ENCODE results near the gene PSMD12.

The PSMD12 gene

DNA sequence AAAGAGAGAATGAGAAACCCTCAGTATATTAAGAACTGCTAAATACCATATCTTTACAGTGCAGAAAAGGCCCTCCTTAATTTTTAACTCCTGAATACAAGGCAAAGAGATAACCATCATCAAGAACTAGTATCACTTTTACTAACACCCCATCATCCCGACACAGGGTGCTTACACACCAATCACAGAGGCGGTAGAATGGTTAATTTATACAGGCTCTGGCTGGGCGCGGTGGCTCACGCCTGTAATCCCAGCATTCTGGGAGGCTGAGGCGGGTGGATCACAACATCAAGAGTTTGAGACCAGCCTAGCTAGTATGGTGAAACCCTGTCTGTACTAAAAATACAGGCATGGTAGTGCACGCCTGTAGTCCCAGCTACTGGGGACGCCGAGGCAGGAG is 4.2 kb downstream of the PSMD12 start:
- H3K36me3 ChIP-seq (ENCODE audit: control insufficient read depth, insufficient read depth, low read length) = no peaks in the 10 kb centered on the region
- WGBS (ENCODE audit: extremely low coverage, insufficient coverage, low lambda C conversion rate) = no CpG with 5 or more reads among the region's 9 CpGs
- no peak overlapping the region for H2AK5ac ChIP-seq (ENCODE audit: low read length)

DNA sequence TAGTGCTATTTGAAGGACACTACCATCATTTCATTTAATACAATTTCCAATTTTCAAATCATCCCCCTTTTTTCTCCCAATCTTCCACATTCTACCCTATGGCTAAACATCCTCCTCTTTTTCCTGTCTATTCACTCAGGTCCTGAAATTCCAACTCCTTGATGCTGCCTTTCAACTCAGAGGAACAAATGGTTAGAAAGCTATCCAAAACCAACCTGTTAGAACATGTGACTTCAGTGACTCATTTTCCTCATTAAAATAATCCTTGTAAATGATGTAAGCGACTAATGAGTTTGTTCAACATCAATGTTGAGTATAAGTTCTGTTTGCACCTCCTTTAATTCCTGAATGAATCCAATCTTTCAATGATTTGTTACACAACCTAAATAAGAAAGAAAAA is 5.5 kb downstream of the PSMD12 start:
- Histone ChIP-seq H2BK120ac (ENCODE audit: low read depth, low read length) (no peak overlapping the region), H4K5ac (ENCODE audit: low read length) (no peak overlapping the region), H4K8ac (ENCODE audit: low read depth, low read length) (no peak overlapping the region), H3K27ac (ENCODE audit: low read depth, low read length) (no peak overlapping the region), H2BK5ac (ENCODE audit: low read length) (no peak overlapping the region), H3K18ac (ENCODE audit: low read length) (no peak overlapping the region), H3K4me2 (ENCODE audit: low read length) (no peak overlapping the region), H3K4me1 (ENCODE audit: control insufficient read depth, low read depth, low read length) (no peaks in the 10 kb centered on the region), H3K79me1 (ENCODE audit: low read length) (peaks cover 7% of the 10 kb centered on the region), H2BK15ac (replicated peaks; ENCODE audit: low read depth) (no peak overlapping the region), H3K23ac (ENCODE audit: low read length) (no peak overlapping the region), H2AK5ac (ENCODE audit: low read length) (no peak overlapping the region), H3K36me3 (ENCODE audit: control insufficient read depth, insufficient read depth, low read length) (no peaks in the 10 kb centered on the region), H3K4me3 (ENCODE audit: low read length) (no peak overlapping the region), H3K27me3 (ENCODE audit: insufficient read depth, low read length, poor library complexity) (no peaks in the 10 kb centered on the region), H3K56ac (ENCODE audit: low read length) (no peak overlapping the region), H3K9ac (ENCODE audit: low read length) (no peak overlapping the region), H3K79me2 (ENCODE audit: control insufficient read depth, insufficient read depth, low read length) (peaks cover 62% of the 10 kb centered on the region), H3K4ac (ENCODE audit: low read depth, low read length) (no peak overlapping the region)
- no CpG with 5 or more reads among the region's 1 CpG for WGBS (ENCODE audit: extremely low coverage, insufficient coverage, low lambda C conversion rate)
- peak; percentile 16 for DNase-seq

More for the DNA sequence above, 4.2 kb downstream of the PSMD12 start:
- H3K18ac ChIP-seq (ENCODE audit: low read length) = no peak overlapping the region
- H3K79me2 ChIP-seq (ENCODE audit: control insufficient read depth, insufficient read depth, low read length) = peaks cover 67% of the 10 kb centered on the region
- H3K27me3 ChIP-seq (ENCODE audit: insufficient read depth, low read length, poor library complexity) = no peaks in the 10 kb centered on the region
- H3K4me3 ChIP-seq (ENCODE audit: low read length) = no peak overlapping the region
- no peak overlapping the region for H3K23ac ChIP-seq (ENCODE audit: low read length)
- H3K27ac ChIP-seq (ENCODE audit: low read depth, low read length) = no peak overlapping the region
- H4K5ac ChIP-seq (ENCODE audit: low read length) = no peak overlapping the region
- no peak overlapping the region for H2BK120ac ChIP-seq (ENCODE audit: low read depth, low read length)
- H3K56ac ChIP-seq (ENCODE audit: low read length) = no peak overlapping the region
- no peak overlapping the region for H3K9ac ChIP-seq (ENCODE audit: low read length)
- H3K4me2 ChIP-seq (ENCODE audit: low read length) = no peak overlapping the region
- H2BK5ac ChIP-seq (ENCODE audit: low read length) = no peak overlapping the region
- no peaks in the 10 kb centered on the region for H3K4me1 ChIP-seq (ENCODE audit: control insufficient read depth, low read depth, low read length)
- no peak for DNase-seq
- no peak overlapping the region for H4K8ac ChIP-seq (ENCODE audit: low read depth, low read length)
- no peak overlapping the region for H3K4ac ChIP-seq (ENCODE audit: low read depth, low read length)
- no peak overlapping the region for H2BK15ac ChIP-seq (replicated peaks; ENCODE audit: low read depth)
- peaks cover 7% of the 10 kb centered on the region for H3K79me1 ChIP-seq (ENCODE audit: low read length)

DNA sequence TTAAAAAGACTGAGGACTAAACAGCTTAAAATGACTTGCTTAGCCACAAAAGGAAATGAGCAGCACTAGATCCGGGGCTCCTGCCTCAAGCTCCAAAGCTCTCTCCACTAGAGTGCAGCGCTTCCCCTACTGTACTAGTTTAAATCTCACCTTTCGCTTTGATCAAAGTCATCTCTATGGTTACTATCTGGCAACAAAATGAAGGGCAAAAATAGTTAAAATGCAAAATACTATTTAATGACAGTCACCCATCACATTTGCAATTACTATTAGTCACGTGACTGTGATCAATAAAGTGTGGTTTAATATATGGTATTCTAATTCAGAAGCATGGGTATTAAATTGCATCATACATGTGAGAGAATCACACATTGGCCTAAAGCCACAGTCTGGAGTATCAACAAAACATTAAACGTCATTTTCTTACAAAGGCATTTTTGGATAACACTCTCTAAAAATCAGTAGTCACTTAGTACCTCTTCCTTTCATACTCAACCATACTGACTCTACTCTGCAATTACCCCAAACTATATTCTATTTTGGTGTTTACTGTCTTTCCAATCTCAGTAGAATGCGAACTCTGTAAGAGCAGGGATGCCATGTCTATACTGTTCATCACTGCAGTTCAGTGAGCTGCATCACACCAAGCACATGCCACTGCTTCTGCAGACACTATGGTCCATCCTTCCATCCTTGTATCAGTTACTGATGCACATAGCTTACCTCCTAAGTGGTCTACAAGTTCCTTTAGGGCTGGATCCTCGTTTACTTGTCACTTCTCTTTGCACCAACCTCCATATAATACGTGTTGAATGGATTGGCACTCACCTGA is 6.2 kb downstream of the PSMD12 start:
- WGBS (ENCODE audit: extremely low coverage, insufficient coverage, low lambda C conversion rate) = no CpG with 5 or more reads among the region's 8 CpGs
- H2BK120ac ChIP-seq (ENCODE audit: low read depth, low read length) = no peak overlapping the region
- H3K4me3 ChIP-seq (ENCODE audit: low read length) = no peak overlapping the region
- H3K4me1 ChIP-seq (ENCODE audit: control insufficient read depth, low read depth, low read length) = no peaks in the 10 kb centered on the region
- H4K5ac ChIP-seq (ENCODE audit: low read length) = no peak overlapping the region
- peaks cover 55% of the 10 kb centered on the region for H3K79me2 ChIP-seq (ENCODE audit: control insufficient read depth, insufficient read depth, low read length)
- no peak overlapping the region for H3K4me2 ChIP-seq (ENCODE audit: low read length)
- no peak overlapping the region for H3K4ac ChIP-seq (ENCODE audit: low read depth, low read length)
- no peak overlapping the region for H2BK15ac ChIP-seq (replicated peaks; ENCODE audit: low read depth)
- H2AK5ac ChIP-seq (ENCODE audit: low read length) = no peak overlapping the region
- H4K8ac ChIP-seq (ENCODE audit: low read depth, low read length) = no peak overlapping the region
- H3K36me3 ChIP-seq (ENCODE audit: control insufficient read depth, insufficient read depth, low read length) = no peaks in the 10 kb centered on the region
- no peak overlapping the region for H2BK5ac ChIP-seq (ENCODE audit: low read length)
- DNase-seq = peak; percentile 76
- H3K56ac ChIP-seq (ENCODE audit: low read length) = no peak overlapping the region
- H3K79me1 ChIP-seq (ENCODE audit: low read length) = peaks cover 7% of the 10 kb centered on the region
- no peak overlapping the region for H3K18ac ChIP-seq (ENCODE audit: low read length)
- no peak overlapping the region for H3K27ac ChIP-seq (ENCODE audit: low read depth, low read length)
- H3K27me3 ChIP-seq (ENCODE audit: insufficient read depth, low read length, poor library complexity) = no peaks in the 10 kb centered on the region
- H3K9ac ChIP-seq (ENCODE audit: low read length) = no peak overlapping the region
- H3K23ac ChIP-seq (ENCODE audit: low read length) = no peak overlapping the region

GRCh38 chr17:67358612-67359011 is 7.8 kb downstream of the PSMD12 start:
- H3K4me3 ChIP-seq (ENCODE audit: low read length) = no peak overlapping the region
- no peaks in the 10 kb centered on the region for H3K27me3 ChIP-seq (ENCODE audit: insufficient read depth, low read length, poor library complexity)
- H2BK120ac ChIP-seq (ENCODE audit: low read depth, low read length) = no peak overlapping the region
- no peak overlapping the region for H4K8ac ChIP-seq (ENCODE audit: low read depth, low read length)
- H3K18ac ChIP-seq (ENCODE audit: low read length) = no peak overlapping the region
- H3K9ac ChIP-seq (ENCODE audit: low read length) = no peak overlapping the region
- H3K36me3 ChIP-seq (ENCODE audit: control insufficient read depth, insufficient read depth, low read length) = no peaks in the 10 kb centered on the region
- H2BK5ac ChIP-seq (ENCODE audit: low read length) = no peak overlapping the region
- no CpG with 5 or more reads among the region's 2 CpGs for WGBS (ENCODE audit: extremely low coverage, insufficient coverage, low lambda C conversion rate)
- H3K79me2 ChIP-seq (ENCODE audit: control insufficient read depth, insufficient read depth, low read length) = peaks cover 39% of the 10 kb centered on the region
- H3K79me1 ChIP-seq (ENCODE audit: low read length) = peaks cover 7% of the 10 kb centered on the region
- H3K23ac ChIP-seq (ENCODE audit: low read length) = no peak overlapping the region
- no peak overlapping the region for H3K4ac ChIP-seq (ENCODE audit: low read depth, low read length)
- DNase-seq = no peak
- no peak overlapping the region for H3K4me2 ChIP-seq (ENCODE audit: low read length)
- no peak overlapping the region for H3K56ac ChIP-seq (ENCODE audit: low read length)
- H3K4me1 ChIP-seq (ENCODE audit: control insufficient read depth, low read depth, low read length) = no peaks in the 10 kb centered on the region
- no peak overlapping the region for H2AK5ac ChIP-seq (ENCODE audit: low read length)
- H4K5ac ChIP-seq (ENCODE audit: low read length) = no peak overlapping the region
- no peak overlapping the region for H2BK15ac ChIP-seq (replicated peaks; ENCODE audit: low read depth)
- no peak overlapping the region for H3K27ac ChIP-seq (ENCODE audit: low read depth, low read length)

DNA sequence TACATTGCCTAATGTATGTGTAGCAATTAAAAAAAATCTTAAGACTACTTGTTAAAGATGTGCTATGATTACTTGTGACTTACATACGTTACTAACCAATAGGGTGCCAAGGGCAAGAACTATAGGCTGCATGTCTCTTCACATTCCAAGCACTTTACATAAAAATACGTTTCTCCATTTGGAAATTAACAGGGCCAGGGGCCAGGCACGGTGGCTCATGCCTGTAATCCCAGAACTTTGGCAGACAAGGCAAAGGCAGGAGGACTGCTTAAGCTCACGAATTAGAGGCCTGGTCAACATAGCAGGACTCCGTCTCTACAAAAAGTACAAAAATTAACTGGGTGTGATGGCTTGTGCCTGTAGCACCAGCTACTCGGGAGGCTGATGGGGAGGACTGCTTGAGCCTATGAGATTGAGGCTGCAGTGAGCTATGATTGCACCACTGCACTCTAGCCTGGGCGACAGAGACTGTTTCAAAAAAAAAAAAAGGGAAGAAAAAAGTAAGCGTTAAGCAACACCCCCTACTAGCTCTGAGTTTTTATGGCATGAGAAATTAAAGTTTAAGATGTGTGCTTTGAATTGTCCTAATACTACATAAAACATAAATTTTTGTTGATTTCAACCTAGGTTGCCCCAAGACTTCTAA is 12.3 kb downstream of the PSMD12 start:
- Histone ChIP-seq H3K23ac (ENCODE audit: low read length) (no peak overlapping the region), H3K4ac (ENCODE audit: low read depth, low read length) (no peak overlapping the region), H2BK5ac (ENCODE audit: low read length) (no peak overlapping the region), H2AK5ac (ENCODE audit: low read length) (no peak overlapping the region), H2BK120ac (ENCODE audit: low read depth, low read length) (no peak overlapping the region), H4K5ac (ENCODE audit: low read length) (no peak overlapping the region), H3K4me1 (ENCODE audit: control insufficient read depth, low read depth, low read length) (no peaks in the 10 kb centered on the region), H3K56ac (ENCODE audit: low read length) (no peak overlapping the region), H3K4me3 (ENCODE audit: low read length) (no peak overlapping the region), H3K9ac (ENCODE audit: low read length) (no peak overlapping the region), H2BK15ac (replicated peaks; ENCODE audit: low read depth) (no peak overlapping the region), H3K79me2 (ENCODE audit: control insufficient read depth, insufficient read depth, low read length) (peaks cover 4% of the 10 kb centered on the region), H3K36me3 (ENCODE audit: control insufficient read depth, insufficient read depth, low read length) (peaks cover 4% of the 10 kb centered on the region), H3K18ac (ENCODE audit: low read length) (no peak overlapping the region), H3K4me2 (ENCODE audit: low read length) (no peak overlapping the region), H3K79me1 (ENCODE audit: low read length) (peaks cover 5% of the 10 kb centered on the region), H3K27me3 (ENCODE audit: insufficient read depth, low read length, poor library complexity) (no peaks in the 10 kb centered on the region), H3K27ac (ENCODE audit: low read depth, low read length) (no peak overlapping the region), H4K8ac (ENCODE audit: low read depth, low read length) (no peak overlapping the region)
- DNase-seq = no peak
- no CpG with 5 or more reads among the region's 8 CpGs for WGBS (ENCODE audit: extremely low coverage, insufficient coverage, low lambda C conversion rate)

All from mesendoderm (in vitro differentiated cells).